ENCODE results near the gene SLC29A4.
A peak's percentile ranks its signal among the peaks of the same experiment; 100 is the strongest.
"Not testable (repeated sequence)": the region's sequence is repeated elsewhere in the genome, so short reads cannot be mapped to it uniquely, and the experiment has no call there.

Gene SLC29A4

DNA sequence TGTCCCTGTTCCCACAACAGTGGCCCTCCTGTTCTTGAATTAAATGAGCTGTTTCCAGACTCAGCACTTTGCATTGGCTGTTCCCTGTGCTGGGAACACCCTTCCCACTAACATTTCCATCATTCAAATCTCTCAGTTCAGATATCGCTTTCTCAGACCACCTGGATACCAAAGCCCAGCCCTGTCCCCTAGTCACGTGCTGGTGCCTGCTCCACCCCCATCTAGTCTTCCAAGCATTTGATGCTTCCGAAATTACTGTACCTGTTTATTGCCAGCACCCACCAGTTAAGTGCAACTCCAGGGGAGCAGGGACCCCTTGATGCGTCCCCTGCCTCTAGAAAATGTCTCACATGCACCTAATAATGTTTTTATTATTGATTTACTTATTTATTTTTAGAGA, 3.0 kb upstream of the SLC29A4 start:
- Histone ChIP-seq H3K27me3 (ENCODE audit: insufficient read depth, insufficient read length) (no peaks in the 10 kb centered on the region), H3K36me3 (ENCODE audit: insufficient read depth, insufficient read length, low read length) (no peaks in the 10 kb centered on the region), H3K9ac (ENCODE audit: insufficient read length, low read depth) (no peak overlapping the region), H3K4me3 (ENCODE audit: insufficient read length, low read depth) (no peak overlapping the region), H3K9me3 (ENCODE audit: insufficient read depth, low read length) (no peaks in the 10 kb centered on the region), H3K4me1 (ENCODE audit: insufficient read depth, insufficient read length) (peaks cover 11% of the 10 kb centered on the region)
- TF ChIP-seq YY1 (IDR thresholded peaks at IDR 0.05; ENCODE audit: insufficient read depth, insufficient read length), result no peak
- TF ChIP-seq SUZ12 (IDR thresholded peaks at IDR 0.05; ENCODE audit: extremely low read depth, insufficient read depth, insufficient read length), result no peak
- TF ChIP-seq ZNF274 (IDR thresholded peaks at IDR 0.05; ENCODE audit: low read depth, low read length), result no peak
- no peak for DNase-seq (ENCODE audit: low read depth, low spot score)

DNA sequence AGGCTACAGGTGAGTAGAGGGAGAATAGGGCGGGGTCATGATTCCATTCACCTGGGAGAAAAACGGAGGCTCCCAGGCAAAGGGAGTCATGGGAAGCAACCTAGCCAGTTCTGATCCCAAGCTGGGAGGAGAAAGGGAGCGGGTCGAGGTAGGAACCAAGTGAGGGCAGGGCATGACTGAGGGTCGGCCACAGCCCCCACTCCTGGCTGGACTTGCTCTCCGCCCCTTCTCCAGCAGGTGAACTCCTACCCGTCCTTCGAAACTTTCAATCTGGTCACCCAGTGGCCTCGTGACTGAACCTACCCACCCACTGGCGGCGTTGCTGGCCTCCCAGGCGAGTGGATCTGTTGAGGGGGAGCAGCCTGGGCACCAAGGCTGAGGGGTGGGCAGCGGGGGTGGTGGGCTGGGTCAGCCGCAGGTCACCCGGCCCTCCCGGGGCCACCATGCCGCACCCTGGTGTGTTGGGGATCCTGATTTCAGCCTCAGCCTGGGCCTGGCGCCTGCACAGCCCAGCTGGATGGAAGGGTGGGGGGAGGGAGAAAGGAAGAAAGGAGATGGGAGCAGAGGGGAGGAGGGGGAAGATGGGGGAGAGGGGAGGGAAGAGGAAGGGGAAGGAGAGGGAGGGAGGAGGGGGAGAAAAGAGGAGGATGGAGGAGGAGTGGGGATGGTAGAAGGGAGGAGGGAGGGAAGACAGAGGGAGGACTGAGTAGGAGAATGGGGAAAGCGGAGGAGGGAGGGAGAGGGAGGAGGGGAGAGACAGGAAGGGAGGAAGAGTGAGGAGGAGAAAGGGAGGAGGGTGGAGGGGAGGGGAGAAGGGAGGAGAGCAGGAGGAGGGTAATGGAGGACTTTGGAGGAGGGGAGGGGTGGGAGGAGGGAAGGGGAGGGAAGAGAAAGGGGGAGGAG, 894 bp upstream of the SLC29A4 start:
- not testable (repeated sequence) for H3K9me3 ChIP-seq (ENCODE audit: insufficient read depth, low read length); DNase-seq (ENCODE audit: low read depth, low spot score)

DNA sequence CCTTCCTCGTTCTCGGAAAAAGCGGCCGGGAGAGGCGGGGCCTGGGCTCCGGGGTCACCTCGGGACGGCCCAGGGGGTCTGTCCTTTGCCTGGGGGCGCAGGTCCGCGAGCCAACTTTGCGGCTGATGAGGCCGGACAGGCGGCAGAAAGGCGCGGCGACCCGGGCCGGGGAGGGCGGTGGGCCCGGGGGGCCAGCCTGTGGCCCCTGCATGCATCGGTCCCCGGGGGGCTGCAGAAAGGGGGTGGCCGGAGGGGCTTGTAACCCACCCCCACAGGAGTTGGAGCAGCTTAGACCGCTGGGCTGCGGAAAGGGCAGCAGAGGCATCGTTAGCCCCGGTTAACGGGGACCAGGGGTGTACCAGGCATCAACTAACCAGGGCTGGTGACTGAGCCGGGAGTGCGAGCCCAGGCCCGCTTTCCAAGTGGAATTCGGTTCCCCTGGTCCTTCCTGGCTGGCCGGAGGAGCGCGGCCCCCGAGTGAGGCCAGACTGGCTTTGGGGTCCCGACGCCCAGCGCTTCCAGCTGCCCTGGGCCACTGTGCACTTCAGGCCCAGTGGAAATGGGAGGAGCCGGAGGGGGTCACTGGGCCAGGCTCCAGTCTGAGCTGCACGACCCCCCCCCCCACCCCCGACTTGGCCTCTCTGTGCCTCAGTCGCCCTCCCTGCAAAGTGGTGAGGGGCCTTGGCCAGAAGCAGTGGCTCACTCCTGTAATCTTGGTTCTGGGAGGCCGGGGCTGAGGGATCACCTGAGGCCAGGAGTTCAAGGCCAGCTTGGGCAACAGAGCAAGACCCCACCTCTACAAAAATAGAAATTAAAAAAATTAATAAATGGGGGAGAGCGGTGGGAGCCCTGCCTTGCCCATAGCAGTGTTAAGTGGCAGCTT, 919 bp downstream of the SLC29A4 start:
- Histone ChIP-seq H3K4me1 (ENCODE audit: insufficient read depth, insufficient read length) (peaks cover 7% of the 10 kb centered on the region), H3K9me3 (ENCODE audit: insufficient read depth, low read length) (no peaks in the 10 kb centered on the region), H3K9ac (ENCODE audit: insufficient read length, low read depth) (peak overlapping the region; percentile 81), H3K4me3 (ENCODE audit: insufficient read length, low read depth) (peak overlapping the region; percentile 45), H3K36me3 (ENCODE audit: insufficient read depth, insufficient read length, low read length) (peaks cover 3% of the 10 kb centered on the region), H3K27me3 (ENCODE audit: insufficient read depth, insufficient read length) (no peaks in the 10 kb centered on the region)
- TF ChIP-seq SUZ12 (IDR thresholded peaks at IDR 0.05; ENCODE audit: extremely low read depth, insufficient read depth, insufficient read length) (no peak), ZNF274 (IDR thresholded peaks at IDR 0.05; ENCODE audit: low read depth, low read length) (no peak), YY1 (IDR thresholded peaks at IDR 0.05; ENCODE audit: insufficient read depth, insufficient read length) (no peak)
- no peak for DNase-seq (ENCODE audit: low read depth, low spot score)

More for the DNA sequence above, 894 bp upstream of the SLC29A4 start:
- not testable (repeated sequence) for H3K4me3 ChIP-seq (ENCODE audit: insufficient read length, low read depth); H3K36me3 ChIP-seq (ENCODE audit: insufficient read depth, insufficient read length, low read length); H3K4me1 ChIP-seq (ENCODE audit: insufficient read depth, insufficient read length); H3K27me3 ChIP-seq (ENCODE audit: insufficient read depth, insufficient read length); H3K9ac ChIP-seq (ENCODE audit: insufficient read length, low read depth)

DNA sequence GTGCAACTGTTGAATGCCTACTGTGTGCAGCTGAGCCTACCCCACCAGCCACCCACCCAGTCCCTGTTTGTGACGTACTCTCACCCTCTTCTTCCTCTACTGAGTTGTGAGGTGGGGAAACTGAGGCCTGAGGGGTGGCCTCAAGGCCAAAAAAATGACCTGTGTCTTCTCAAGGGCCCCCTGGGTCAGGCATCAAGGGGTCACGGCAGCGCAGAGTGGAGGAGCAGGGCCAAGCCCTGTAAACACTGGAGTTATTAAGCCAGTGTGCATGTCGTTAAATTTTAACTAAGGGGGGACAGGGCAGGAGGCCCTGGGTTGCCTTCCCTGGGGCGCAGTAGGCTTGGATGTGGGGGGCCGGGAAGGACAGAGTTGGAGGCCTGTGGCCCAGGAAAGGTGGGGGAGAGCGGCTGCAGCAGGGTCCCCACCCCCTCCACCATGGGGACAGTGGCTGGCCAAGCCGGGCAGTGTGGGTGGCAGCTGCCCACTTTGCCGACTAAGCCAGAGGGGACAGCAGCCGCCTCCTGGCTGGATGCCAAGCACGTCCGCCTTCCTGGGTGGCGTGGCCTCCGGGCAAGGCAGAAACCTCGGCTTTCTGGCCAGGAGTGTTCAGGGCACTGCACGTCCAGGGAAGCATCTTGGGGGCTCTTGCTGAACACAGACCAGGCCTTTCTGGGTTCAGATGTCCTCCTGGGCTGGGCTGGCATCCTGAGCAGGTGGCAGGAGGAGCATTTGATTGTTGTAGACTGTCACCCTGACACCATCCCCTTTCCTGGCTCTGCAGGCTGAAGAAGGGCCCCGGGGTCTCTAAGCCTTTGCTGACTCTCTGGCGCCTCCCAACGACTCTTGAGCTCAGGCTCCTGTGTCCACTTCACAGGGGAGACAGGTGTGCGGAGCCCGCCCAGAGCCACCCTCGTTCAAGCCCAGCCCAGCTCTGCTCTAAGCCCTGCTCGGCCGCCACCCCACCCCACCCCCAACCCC, 1.9 kb downstream of the SLC29A4 start:
- TF ChIP-seq YY1 (IDR thresholded peaks at IDR 0.05; ENCODE audit: insufficient read depth, insufficient read length), result no peak
- Histone ChIP-seq H3K4me1 (ENCODE audit: insufficient read depth, insufficient read length) (peaks cover 7% of the 10 kb centered on the region), H3K27me3 (ENCODE audit: insufficient read depth, insufficient read length) (no peaks in the 10 kb centered on the region), H3K4me3 (ENCODE audit: insufficient read length, low read depth) (no peak overlapping the region), H3K36me3 (ENCODE audit: insufficient read depth, insufficient read length, low read length) (peaks cover 3% of the 10 kb centered on the region), H3K9me3 (ENCODE audit: insufficient read depth, low read length) (no peaks in the 10 kb centered on the region), H3K9ac (ENCODE audit: insufficient read length, low read depth) (peak overlapping the region; percentile 3)
- DNase-seq (ENCODE audit: low read depth, low spot score), result peak; percentile 80

DNA sequence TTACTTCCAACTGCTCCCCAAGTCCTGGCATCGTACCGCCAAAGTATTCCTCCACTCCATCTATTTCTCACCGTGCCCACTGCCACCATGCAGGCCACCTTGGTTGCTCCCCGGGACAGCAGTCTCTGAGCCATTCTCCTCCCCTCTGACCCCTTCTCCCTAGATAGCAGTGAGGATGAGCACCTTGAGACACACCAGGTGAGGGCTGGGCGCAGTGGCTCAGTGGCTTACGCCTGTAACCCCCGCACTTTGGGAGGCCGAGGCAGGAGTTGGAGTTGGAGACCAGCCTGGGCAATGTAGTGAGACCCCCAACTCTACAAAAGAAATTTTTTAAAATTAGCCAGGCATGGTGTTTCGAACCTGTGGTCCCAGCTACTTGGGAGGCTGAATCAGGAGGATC, 4.2 kb downstream of the SLC29A4 start:
- no peaks in the 10 kb centered on the region for H3K9me3 ChIP-seq (ENCODE audit: insufficient read depth, low read length)
- TF ChIP-seq YY1 (IDR thresholded peaks at IDR 0.05; ENCODE audit: insufficient read depth, insufficient read length), result no peak
- no peak for TF ChIP-seq ZNF274 (IDR thresholded peaks at IDR 0.05; ENCODE audit: low read depth, low read length)
- no peak for TF ChIP-seq SUZ12 (IDR thresholded peaks at IDR 0.05; ENCODE audit: extremely low read depth, insufficient read depth, insufficient read length)
- no peaks in the 10 kb centered on the region for H3K27me3 ChIP-seq (ENCODE audit: insufficient read depth, insufficient read length)
- no peak overlapping the region for H3K4me3 ChIP-seq (ENCODE audit: insufficient read length, low read depth)
- peaks cover 7% of the 10 kb centered on the region for H3K4me1 ChIP-seq (ENCODE audit: insufficient read depth, insufficient read length)
- no peak overlapping the region for H3K9ac ChIP-seq (ENCODE audit: insufficient read length, low read depth)
- peaks cover 13% of the 10 kb centered on the region for H3K36me3 ChIP-seq (ENCODE audit: insufficient read depth, insufficient read length, low read length)
- DNase-seq (ENCODE audit: low read depth, low spot score), result no peak

DNA sequence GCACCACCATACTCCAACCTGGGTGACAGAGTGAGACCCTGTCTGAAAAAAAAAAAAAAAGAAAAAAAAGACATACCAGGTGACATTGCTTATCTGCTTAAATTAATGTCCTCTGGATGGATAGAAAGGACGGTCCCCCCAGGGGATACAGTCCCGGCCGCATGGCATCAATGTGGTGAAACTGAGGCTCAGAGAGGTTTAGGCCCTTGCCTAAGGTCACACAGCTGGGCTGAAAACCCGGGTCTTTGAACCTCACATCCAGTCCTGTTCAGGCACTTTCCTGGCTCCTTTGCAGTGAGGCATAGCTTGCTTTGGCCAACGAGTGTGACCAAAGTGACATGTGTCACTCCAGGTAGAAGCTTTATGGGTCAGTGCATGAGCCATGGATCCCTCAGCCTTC, 4.6 kb downstream of the SLC29A4 start:
- H3K36me3 ChIP-seq (ENCODE audit: insufficient read depth, insufficient read length, low read length), result peaks cover 13% of the 10 kb centered on the region
- not testable (repeated sequence) for H3K4me3 ChIP-seq (ENCODE audit: insufficient read length, low read depth); H3K9ac ChIP-seq (ENCODE audit: insufficient read length, low read depth); DNase-seq (ENCODE audit: low read depth, low spot score); H3K9me3 ChIP-seq (ENCODE audit: insufficient read depth, low read length); H3K27me3 ChIP-seq (ENCODE audit: insufficient read depth, insufficient read length); H3K4me1 ChIP-seq (ENCODE audit: insufficient read depth, insufficient read length)

DNA sequence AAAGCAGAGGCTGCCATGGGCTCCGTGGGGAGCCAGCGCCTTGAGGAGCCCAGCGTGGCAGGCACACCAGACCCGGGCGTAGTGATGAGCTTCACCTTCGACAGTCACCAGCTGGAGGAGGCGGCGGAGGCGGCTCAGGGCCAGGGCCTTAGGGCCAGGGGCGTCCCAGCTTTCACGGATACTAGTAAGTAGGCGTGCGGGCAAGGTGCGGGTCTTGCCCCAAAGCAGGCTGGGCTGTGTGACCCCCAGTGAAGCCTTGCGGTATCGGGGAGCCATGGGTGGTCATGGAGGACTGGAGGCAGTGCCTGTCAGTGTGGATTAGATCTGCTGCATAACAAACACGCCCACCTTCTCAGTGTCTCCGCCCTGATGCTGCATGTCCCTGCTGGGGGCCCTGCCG, 5.1 kb downstream of the SLC29A4 start:
- Histone ChIP-seq H3K9me3 (ENCODE audit: insufficient read depth, low read length) (no peaks in the 10 kb centered on the region), H3K36me3 (ENCODE audit: insufficient read depth, insufficient read length, low read length) (peaks cover 13% of the 10 kb centered on the region), H3K27me3 (ENCODE audit: insufficient read depth, insufficient read length) (no peaks in the 10 kb centered on the region), H3K4me1 (ENCODE audit: insufficient read depth, insufficient read length) (peaks cover 7% of the 10 kb centered on the region), H3K4me3 (ENCODE audit: insufficient read length, low read depth) (no peak overlapping the region), H3K9ac (ENCODE audit: insufficient read length, low read depth) (no peak overlapping the region)
- TF ChIP-seq ZNF274 (IDR thresholded peaks at IDR 0.05; ENCODE audit: low read depth, low read length) (no peak), YY1 (IDR thresholded peaks at IDR 0.05; ENCODE audit: insufficient read depth, insufficient read length) (no peak), SUZ12 (IDR thresholded peaks at IDR 0.05; ENCODE audit: extremely low read depth, insufficient read depth, insufficient read length) (no peak)
- DNase-seq (ENCODE audit: low read depth, low spot score), result no peak

DNA sequence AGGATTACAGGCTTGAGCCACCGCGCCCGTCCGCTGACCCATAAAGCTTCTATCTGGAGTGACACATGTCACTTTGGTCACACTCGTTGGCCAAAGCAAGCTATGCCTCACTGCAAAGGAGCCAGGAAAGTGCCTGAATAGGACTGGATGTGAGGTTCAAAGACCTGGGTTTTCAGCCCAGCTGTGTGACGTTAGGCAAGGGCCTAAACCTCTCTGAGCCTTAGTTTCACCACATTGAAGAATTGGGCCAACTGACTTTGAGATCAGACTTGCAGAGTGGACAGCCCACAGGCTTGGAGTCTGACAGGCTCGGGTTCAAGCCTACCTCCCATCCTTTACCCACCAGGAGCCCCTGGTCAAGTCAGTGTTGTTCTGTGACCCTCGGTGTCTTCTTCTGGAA, 5.8 kb downstream of the SLC29A4 start:
- not testable (repeated sequence) for H3K9me3 ChIP-seq (ENCODE audit: insufficient read depth, low read length); H3K4me3 ChIP-seq (ENCODE audit: insufficient read length, low read depth); DNase-seq (ENCODE audit: low read depth, low spot score); H3K9ac ChIP-seq (ENCODE audit: insufficient read length, low read depth); H3K27me3 ChIP-seq (ENCODE audit: insufficient read depth, insufficient read length); H3K4me1 ChIP-seq (ENCODE audit: insufficient read depth, insufficient read length)
- peaks cover 13% of the 10 kb centered on the region for H3K36me3 ChIP-seq (ENCODE audit: insufficient read depth, insufficient read length, low read length)
